HCT116 (cell line): ENCODE measurements around the gene ZXDA. TPM values are rescaled to one million over a fixed set of nuclear protein-coding genes. Genes with fewer than 3 reads are reported as not detected.

Experiments used
- ATAC-seq: fragments of 200-7000 bp; cut with Tn5 transposase; 2 replicates; pipeline ENCODE4 v1.9.1; 2020; ENCODE audit warnings: mild to moderate bottlenecking, moderate library complexity
- BruUV-seq: library from RNA; stranded (reverse); fragments of 400-500 nt; replicated peaks from 2 replicates; lab custom pipeline; 2021; lab: Mats Ljungman, UMichigan
- CTCF ChIA-PET: fragments of 300-600 bp; sonication (Branson Sonifier 250); formaldehyde crosslinking; loops from one replicate; lab custom pipeline; 2021; ENCODE audit warnings: antibody characterized with exemption; lab: Charles Lee
- POLR2A ChIA-PET: fragments of 300-600, 350-600 bp; sonication (Branson Sonifier 250); formaldehyde crosslinking; loops from one replicate; lab custom pipeline; 2021; ENCODE audit warnings: antibody characterized with exemption; lab: Charles Lee
- RAD21 ChIA-PET, 2 experiments: fragments of 300-600 bp; sonication (Branson Sonifier 250); formaldehyde crosslinking; loops; one replicate each; lab custom pipeline; 2023; ENCODE audit warnings: low total read pairs in 2 of 2; ENCODE audit not compliant: uncharacterized antibody in 2 of 2, unreplicated experiment in 2 of 2, low non-redundant PET in 1 of 2; lab: Charles Lee
- DNase-seq: peaks from one replicate; pipeline ENCODE4 v3.0.0-alpha.2; 2010; ENCODE audit warnings: low read depth, low spot score
- H2AFZ ChIP-seq: fragments of 200-600 bp; shearing (Covaris generic), sonication (generic); 2 replicates; pipeline ENCODE4 v1.6.1; 2017; ENCODE audit warnings: low read depth, mixed run types, mixed read lengths, antibody characterized with exemption, low read length; ENCODE audit not compliant: poor library complexity, severe bottlenecking
- H3K27ac ChIP-seq: 2 replicates; pipeline ENCODE4 v1.5.1; 2012; ENCODE audit warnings: low read depth, low read length
- H3K27me3 ChIP-seq: fragments of 200-600 bp; sonication (generic); 2 replicates; pipeline ENCODE4 v1.6.1; 2016; ENCODE audit warnings: mixed run types, low read length, mixed read lengths; ENCODE audit not compliant: insufficient read depth
- H3K36me3 ChIP-seq, 2 experiments: fragments of 200-500 bp in 1 of 2; fragments of 200-600 bp in 1 of 2; sonication (Bioruptor generic) in 1 of 2; sonication (generic) in 1 of 2; 2 replicates each; pipeline versions ENCODE4 v1.5.1 to v1.6.1; 2014 to 2016; ENCODE audit warnings: low read length in 2 of 2, inconsistent platforms in 1 of 2, mixed read lengths in 1 of 2, mixed run types in 1 of 2; ENCODE audit not compliant: insufficient read depth in 2 of 2, control insufficient read depth in 1 of 2
- H3K4me1 ChIP-seq, 2 experiments: fragments of 200-600 bp in 1 of 2; sonication (generic) in 1 of 2; 2 replicates each; pipeline versions ENCODE4 v1.5.1 to v1.6.1; 2012 to 2017; ENCODE audit warnings: low read length in 2 of 2, inconsistent platforms in 1 of 2, mild to moderate bottlenecking in 1 of 2, mixed read lengths in 1 of 2, mixed run types in 1 of 2, moderate library complexity in 1 of 2; ENCODE audit not compliant: insufficient read depth in 2 of 2, control insufficient read depth in 1 of 2
- H3K4me2 ChIP-seq: fragments of 200-600 bp; sonication (generic); 2 replicates; pipeline ENCODE4 v1.6.1; 2017; ENCODE audit warnings: mixed run types, low read length, mixed read lengths
- H3K4me3 ChIP-seq, 2 experiments: fragments of 200-600 bp in 1 of 2; sonication (generic) in 1 of 2; replicated peaks in 1 of 2; 2 replicates each; pipeline ENCODE4 v1.5.1; 2011 to 2016; ENCODE audit warnings: low read length in 2 of 2, control low read depth in 1 of 2, low read depth in 1 of 2, mild to moderate bottlenecking in 1 of 2, mixed read lengths in 1 of 2, mixed run types in 1 of 2
- H3K79me2 ChIP-seq: fragments of 200-600 bp; sonication (generic); 2 replicates; pipeline ENCODE4 v1.6.1; 2017; ENCODE audit warnings: mild to moderate bottlenecking, mixed run types, low read length, moderate library complexity, mixed read lengths; ENCODE audit not compliant: insufficient read depth
- H3K9ac ChIP-seq: fragments of 200-600 bp; sonication (generic); 2 replicates; pipeline ENCODE4 v1.6.1; 2016; ENCODE audit warnings: low read length, mixed read lengths
- H3K9me2 ChIP-seq: fragments of 200-600 bp; sonication (generic), shearing (Covaris generic); 2 replicates; pipeline ENCODE4 v1.6.1; 2017; ENCODE audit warnings: mixed run types, mild to moderate bottlenecking, moderate library complexity; ENCODE audit not compliant: insufficient read depth
- H3K9me3 ChIP-seq, 2 experiments: fragments of 200-500 bp in 1 of 2; fragments of 200-600 bp in 1 of 2; sonication (Bioruptor generic) in 1 of 2; sonication (generic) in 1 of 2; 2 replicates each; pipeline ENCODE4 v1.6.1; 2014 to 2017; ENCODE audit warnings: low read length in 2 of 2, mixed read lengths in 2 of 2, inconsistent platforms in 1 of 2, low read depth in 1 of 2, mild to moderate bottlenecking in 1 of 2, mixed run types in 1 of 2, moderate library complexity in 1 of 2; ENCODE audit not compliant: control insufficient read depth in 1 of 2, insufficient read depth in 1 of 2
- H4K20me1 ChIP-seq: fragments of 200-600 bp; sonication (generic), shearing (Covaris generic); 2 replicates; pipeline ENCODE4 v1.6.1; 2017; ENCODE audit warnings: mixed run types, mild to moderate bottlenecking, moderate library complexity; ENCODE audit not compliant: insufficient read depth
- CBX3 ChIP-seq: IDR thresholded peaks from 2 replicates; pipeline ENCODE4 v1.6.1; 2012; ENCODE audit warnings: low read depth
- CEBPB ChIP-seq: IDR thresholded peaks from 2 replicates; pipeline ENCODE4 v1.6.1; 2012; ENCODE audit warnings: low read depth
- EGR1 ChIP-seq: IDR thresholded peaks from 2 replicates; pipeline ENCODE4 v1.6.1; 2012; ENCODE audit warnings: low read depth
- ELF1 ChIP-seq: IDR thresholded peaks from 2 replicates; pipeline ENCODE4 v1.6.1; 2012; ENCODE audit warnings: low read depth, borderline replicate concordance
- EZH2phosphoT487 ChIP-seq: fragments of 200-600 bp; IDR thresholded peaks from 2 replicates; pipeline ENCODE4 v1.6.1; 2018; ENCODE audit warnings: antibody characterized with exemption, borderline replicate concordance
- JUND ChIP-seq: IDR thresholded peaks from 2 replicates; pipeline ENCODE4 v1.6.1; 2012
- POLR2A ChIP-seq: IDR thresholded peaks from 2 replicates; pipeline ENCODE4 v1.7.0; 2011; ENCODE audit warnings: borderline replicate concordance; ENCODE audit not compliant: insufficient read depth, insufficient read length; ENCODE audit errors: extremely low read depth
- POLR2AphosphoS5 ChIP-seq: IDR thresholded peaks from 2 replicates; pipeline ENCODE4 v1.6.1; 2011; ENCODE audit warnings: mild to moderate bottlenecking, low read depth, low read length, moderate library complexity
- RAD21 ChIP-seq: IDR thresholded peaks from 2 replicates; pipeline ENCODE4 v1.6.1; 2012; ENCODE audit warnings: low read depth, mild to moderate bottlenecking
- SIN3A ChIP-seq: IDR thresholded peaks from 2 replicates; pipeline ENCODE4 v1.6.1; 2012; ENCODE audit warnings: low read depth
- SP1 ChIP-seq: IDR thresholded peaks from 2 replicates; pipeline ENCODE4 v1.6.1; 2012; ENCODE audit warnings: low read depth
- SRF ChIP-seq: IDR thresholded peaks from 2 replicates; pipeline ENCODE4 v1.6.1; 2012; ENCODE audit warnings: low read depth
- TCF7L2 ChIP-seq: IDR thresholded peaks from 2 replicates; pipeline ENCODE4 v1.7.0; 2011; ENCODE audit warnings: borderline replicate concordance, inconsistent platforms; ENCODE audit not compliant: insufficient read depth, insufficient read length; ENCODE audit errors: extremely low read depth
- YY1 ChIP-seq: IDR thresholded peaks from 2 replicates; pipeline ENCODE4 v1.6.1; 2011; ENCODE audit warnings: low read length, low read depth, moderate library complexity, mild to moderate bottlenecking; ENCODE audit not compliant: insufficient replicate concordance; ENCODE audit errors: extremely low read depth
- ZBTB33 ChIP-seq: IDR thresholded peaks from 2 replicates; pipeline ENCODE4 v1.6.1; 2011; ENCODE audit warnings: mild to moderate bottlenecking, low read length, moderate library complexity; ENCODE audit not compliant: insufficient replicate concordance; ENCODE audit errors: extremely low read depth
- ZFX ChIP-seq: fragments of 450-650 bp; IDR thresholded peaks from 2 replicates; pipeline ENCODE4 v1.6.1; 2017
- ZNF274 ChIP-seq: fragments of 200-500 bp; sonication (Bioruptor generic); IDR thresholded peaks from 2 replicates; pipeline ENCODE4 v1.6.1; 2014; ENCODE audit warnings: mild to moderate bottlenecking, low read depth, low read length, inconsistent platforms
- intact Hi-C: fragments of 100-400 bp; cut with micrococcal nuclease; formaldehyde crosslinking; loops from 2 replicates; pipeline ENCODE4 v1.10.0; 2022
- total RNA-seq: library from RNA; stranded (reverse); gene quantifications from one replicate; pipeline ENCODE4 v1.2.1, GENCODE V29; 2021; ENCODE audit not compliant: unreplicated experiment
- TF ChIP-seq, protein P1 (sequence below): IDR thresholded peaks from 2 replicates; pipeline ENCODE4 v1.6.1; 2012
- TF ChIP-seq, protein P2 (sequence below): IDR thresholded peaks from 2 replicates; pipeline ENCODE4 v1.6.1; 2012

The ZXDA gene
- total RNA-seq, 1 experiment from 2014 or later, result 3.8 TPM

- H3K27ac ChIP-seq, result no peak overlapping the region
- intact Hi-C loops, result no loop called here
- H3K4me2 ChIP-seq, result no peak overlapping the region
- H2AFZ ChIP-seq, result no peak overlapping the region
- no TSS peak for BruUV-seq
- H3K36me3 ChIP-seq, result no peaks in the 10 kb centered on the region
- H3K9me3 ChIP-seq, result no peaks in the 10 kb centered on the region
- ChIA-PET POLR2A (no interaction called here), RAD21 (no interaction called here), CTCF (no interaction called here)
- no peaks in the 10 kb centered on the region for H3K4me1 ChIP-seq
- no peaks in the 10 kb centered on the region for H3K79me2 ChIP-seq
- ATAC-seq (no peak), DNase-seq (no peak)
- no peaks in the 10 kb centered on the region for H4K20me1 ChIP-seq
- H3K9me2 ChIP-seq, result no peaks in the 10 kb centered on the region
- no peak overlapping the region for H3K9ac ChIP-seq
- no peaks in the 10 kb centered on the region for H3K27me3 ChIP-seq
- H3K4me3 ChIP-seq, result no peak overlapping the region
- no peak for TF ChIP-seq ZFX
- no peak for TF ChIP-seq EGR1
- TF ChIP-seq SRF, result no peak
- TF ChIP-seq YY1, result no peak
- no peak for TF ChIP-seq EZH2phosphoT487
- no peak for TF ChIP-seq ELF1
- TF ChIP-seq ZBTB33, result no peak
- TF ChIP-seq, protein P1, sequence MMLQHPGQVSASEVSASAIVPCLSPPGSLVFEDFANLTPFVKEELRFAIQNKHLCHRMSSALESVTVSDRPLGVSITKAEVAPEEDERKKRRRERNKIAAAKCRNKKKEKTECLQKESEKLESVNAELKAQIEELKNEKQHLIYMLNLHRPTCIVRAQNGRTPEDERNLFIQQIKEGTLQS, result no peak
- no peak for TF ChIP-seq TCF7L2
- no peak for TF ChIP-seq POLR2AphosphoS5
- no peak for TF ChIP-seq CEBPB
- TF ChIP-seq, protein P2, sequence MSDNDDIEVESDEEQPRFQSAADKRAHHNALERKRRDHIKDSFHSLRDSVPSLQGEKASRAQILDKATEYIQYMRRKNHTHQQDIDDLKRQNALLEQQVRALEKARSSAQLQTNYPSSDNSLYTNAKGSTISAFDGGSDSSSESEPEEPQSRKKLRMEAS, result no peak
- TF ChIP-seq RAD21, result no peak
- no peak for TF ChIP-seq CBX3
- TF ChIP-seq SP1, result no peak
- TF ChIP-seq SIN3A, result no peak
- no peak for TF ChIP-seq JUND
- TF ChIP-seq ZNF274, result no peak
- TF ChIP-seq POLR2A, result no peak
Measured at GRCh38 chrX:57902633-57903032, 7.6 kb downstream of the ZXDA start.
